CD4-positive, alpha-beta memory T cell (primary cell): Measurements from ENCODE around the gene KIFC3. TPM values are rescaled to one million over a fixed set of nuclear protein-coding genes. Genes with fewer than 3 reads are reported as not detected.
A peak's percentile ranks its signal among the peaks of the same experiment; 100 is the strongest.

Source experiments
- CTCF ChIA-PET: fragments of 350-600 bp; sonication (Branson Sonifier 250); formaldehyde crosslinking; loops from one replicate; lab custom pipeline; 2021; ENCODE audit warnings: inconsistent platforms; ENCODE audit not compliant: partially characterized antibody; lab: Charles Lee
- POLR2A ChIA-PET: fragments of 350-600 bp; sonication (Branson Sonifier 250); formaldehyde crosslinking; loops from one replicate; lab custom pipeline; 2021; ENCODE audit not compliant: partially characterized antibody; lab: Charles Lee
- DNase-seq, 5 donors: peaks; one replicate each; pipeline versions ENCODE4 v3.0.0 to v3.0.0-alpha.2; 2020 to 2022; ENCODE audit warnings: mixed read lengths in 1 of 5
- H3K27ac ChIP-seq: one replicate; pipeline ENCODE4 v1.7.0; 2013; ENCODE audit warnings: low read depth, low read length
- H3K27me3 ChIP-seq: 2 replicates; pipeline ENCODE4 v1.7.0; 2013; ENCODE audit warnings: mild to moderate bottlenecking, low read length, moderate library complexity; ENCODE audit not compliant: insufficient read depth
- H3K36me3 ChIP-seq: 2 replicates; pipeline ENCODE4 v1.7.0; 2013; ENCODE audit warnings: mild to moderate bottlenecking, low read length, moderate library complexity; ENCODE audit not compliant: insufficient read depth
- H3K4me1 ChIP-seq: 2 replicates; pipeline ENCODE4 v1.7.0; 2013; ENCODE audit warnings: mild to moderate bottlenecking, low read length, moderate library complexity; ENCODE audit not compliant: insufficient read depth
- H3K4me3 ChIP-seq, 2 donors: one replicate each; pipeline ENCODE4 v1.7.0; 2013; ENCODE audit warnings: low read length in 2 of 2, mild to moderate bottlenecking in 1 of 2
- H3K9me3 ChIP-seq, 2 donors: one replicate each; pipeline ENCODE4 v1.7.0; 2013; ENCODE audit warnings: low read length in 2 of 2, control low read depth in 1 of 2; ENCODE audit not compliant: control insufficient read depth in 1 of 2
- H3K27ac Mint-ChIP-seq, 7 donors: one replicate each; pipeline ENCODE4 v1.8.0; 2020 to 2021; ENCODE audit warnings: mixed read lengths in 7 of 7, mild to moderate bottlenecking in 6 of 7, inconsistent platforms in 3 of 7, moderate library complexity in 3 of 7
- H3K27me3 Mint-ChIP-seq, 2 donors: one replicate each; pipeline ENCODE4 v1.8.0; 2020 to 2021; ENCODE audit warnings: mixed read lengths in 2 of 2
- H3K36me3 Mint-ChIP-seq, 2 donors: one replicate each; pipeline ENCODE4 v1.8.0; 2020 to 2021; ENCODE audit warnings: mixed read lengths in 2 of 2, inconsistent platforms in 1 of 2, mild to moderate bottlenecking in 1 of 2
- H3K4me1 Mint-ChIP-seq, 4 donors: one replicate each; pipeline ENCODE4 v1.8.0; 2020 to 2021; ENCODE audit warnings: mixed read lengths in 4 of 4, mild to moderate bottlenecking in 1 of 4
- H3K4me3 Mint-ChIP-seq, 8 donors: one replicate each; pipeline ENCODE4 v1.8.0; 2020 to 2021; ENCODE audit warnings: mixed read lengths in 8 of 8, mild to moderate bottlenecking in 7 of 8, moderate library complexity in 6 of 8, inconsistent platforms in 3 of 8
- H3K9me3 Mint-ChIP-seq, 8 donors: one replicate each; pipeline ENCODE4 v1.8.0; 2020 to 2021; ENCODE audit warnings: mixed read lengths in 8 of 8, mild to moderate bottlenecking in 5 of 8, inconsistent platforms in 3 of 8, moderate library complexity in 1 of 8
- intact Hi-C: fragments of 100-400 bp; cut with micrococcal nuclease; formaldehyde crosslinking; loops from one replicate; pipeline ENCODE4 v1.15.1; 2023
- polyA plus RNA-seq, 2 donors: library from polyadenylated mRNA; unstranded; fragments of 300-500 nt; fragmentation: Illumina TruSeq; gene quantifications; one replicate each; pipeline ENCODE4 v1.2.3, GENCODE V29; 2021
- total RNA-seq, 2 experiments: library from RNA; stranded (reverse); gene quantifications; one replicate each; pipeline ENCODE4 v1.2.3, GENCODE V29; 2021

KIFC3 gene
- total and polyA plus RNA-seq, 4 experiments from 2014 or later: 1.6 to 1.9 TPM; not detected in 2

DNA sequence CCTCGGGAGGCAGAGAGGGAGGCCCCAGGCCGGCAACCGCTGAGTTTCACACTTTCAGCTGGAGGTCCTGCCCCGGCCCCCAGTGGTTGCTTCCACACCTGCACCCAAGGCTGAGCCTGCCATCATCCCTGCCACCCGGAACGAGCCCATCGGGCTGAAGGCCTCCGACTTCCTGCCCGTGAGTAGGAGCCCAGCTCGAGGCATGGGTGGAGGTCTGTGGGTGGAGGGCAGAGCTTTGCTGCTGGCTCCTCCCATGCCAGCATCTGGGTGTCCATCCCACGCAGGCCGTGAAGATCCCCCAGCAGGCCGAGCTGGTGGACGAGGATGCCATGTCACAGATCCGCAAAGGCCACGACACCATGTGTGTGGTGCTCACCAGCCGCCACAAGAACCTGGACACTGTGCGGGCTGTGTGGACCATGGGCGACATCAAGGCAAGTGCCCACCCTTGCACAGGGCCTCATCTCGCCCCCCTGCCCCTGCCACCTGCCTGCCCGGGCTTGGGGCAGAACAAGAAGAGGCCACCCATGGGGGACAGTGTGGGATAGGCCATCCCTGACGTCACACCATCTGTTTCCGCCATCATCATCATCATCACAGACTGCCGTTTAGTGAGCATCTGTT lies 47.1 kb downstream of the KIFC3 start:
- H3K36me3 ChIP-seq: no peaks in the 10 kb centered on the region
- H3K36me3 Mint-ChIP-seq: peaks cover 14 to 16% of the 10 kb centered on the region in 2 donors
- no peak overlapping the region for H3K27ac Mint-ChIP-seq
- H3K27ac ChIP-seq: no peak overlapping the region
- H3K9me3 ChIP-seq: no peaks in the 10 kb centered on the region
- H3K27me3 ChIP-seq: no peaks in the 10 kb centered on the region
- H3K27me3 Mint-ChIP-seq: no peaks in the 10 kb centered on the region
- H3K4me3 ChIP-seq: no peak overlapping the region
- H3K4me1 ChIP-seq: no peaks in the 10 kb centered on the region
- no peaks in the 10 kb centered on the region for H3K9me3 Mint-ChIP-seq
- no peak overlapping the region for H3K4me3 Mint-ChIP-seq
- intact Hi-C loops: loop anchor here (5.0 kb wide), 3 partner anchors 178 to 732 kb away; partner anchors contain the start of gene CFAP20
- ChIA-PET POLR2A (no interaction called here), CTCF (interaction anchor here (0.9 to 2.2 kb wide), 3 partner anchors 20 to 46 kb away, joined by 3 to 8 read pairs (median 3); partner anchors contain the start of gene KATNB1)
- peak in 1 of 5 donors; percentile 14 for DNase-seq
- peaks cover 0 to 3% (median 0%) of the 10 kb centered on the region in 4 donors for H3K4me1 Mint-ChIP-seq

DNA sequence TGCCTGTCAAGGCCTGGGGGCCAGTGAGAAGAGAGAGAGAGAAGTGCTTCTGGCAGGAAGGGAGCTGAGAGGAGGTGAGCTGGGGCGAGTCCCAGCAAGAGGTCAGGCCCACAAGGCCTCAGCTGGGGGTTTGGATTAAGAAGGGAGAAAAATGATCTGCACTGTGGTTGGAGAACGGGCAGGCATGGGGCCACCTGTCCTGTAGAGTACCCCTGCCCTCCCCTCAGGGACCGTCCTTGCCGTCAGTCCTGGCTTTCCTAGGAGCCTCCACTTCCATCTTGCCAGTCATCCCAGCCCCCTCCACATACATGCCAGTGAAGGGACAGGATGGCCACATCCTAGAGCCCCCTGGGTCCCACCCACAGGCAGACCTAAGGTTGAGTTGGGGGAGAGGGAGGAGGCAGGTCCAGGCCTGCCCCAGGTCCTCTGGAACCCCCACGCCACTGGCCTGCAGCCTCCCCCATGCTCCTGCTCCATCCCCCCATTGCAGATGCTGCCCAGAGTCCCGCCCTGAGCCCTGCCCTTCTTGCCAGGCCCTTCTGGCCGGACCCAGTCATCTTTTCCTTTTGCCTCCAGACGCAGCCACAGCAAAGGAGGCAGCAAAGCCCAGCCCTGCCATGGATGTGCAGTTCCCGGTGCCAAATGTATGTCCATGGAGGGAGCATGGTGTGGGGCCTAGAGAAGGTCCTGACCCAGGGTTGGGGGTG lies 47.8 kb downstream of the KIFC3 start:
- Mint-ChIP-seq H3K4me1 (peaks cover 0 to 7% (median 0%) of the 10 kb centered on the region in 4 donors), H3K27me3 (no peaks in the 10 kb centered on the region), H3K36me3 (peaks cover 16 to 17% of the 10 kb centered on the region in 2 donors), H3K9me3 (no peaks in the 10 kb centered on the region), H3K4me3 (no peak overlapping the region), H3K27ac (no peak overlapping the region)
- POLR2A ChIA-PET: no interaction called here
- CTCF ChIA-PET: interaction anchor here (1.1 to 2.2 kb wide), 2 partner anchors 19 to 45 kb away, joined by 3 to 8 read pairs; partner anchors contain the start of gene KATNB1
- Histone ChIP-seq H3K9me3 (no peaks in the 10 kb centered on the region), H3K4me1 (no peaks in the 10 kb centered on the region), H3K27ac (no peak overlapping the region), H3K4me3 (no peak overlapping the region), H3K36me3 (no peaks in the 10 kb centered on the region), H3K27me3 (no peaks in the 10 kb centered on the region)
- intact Hi-C loops: loop anchor here (5.0 kb wide), 3 partner anchors 177 to 733 kb away; partner anchors contain the start of gene CFAP20
- DNase-seq: peak in 1 of 5 donors; percentile 25

DNA sequence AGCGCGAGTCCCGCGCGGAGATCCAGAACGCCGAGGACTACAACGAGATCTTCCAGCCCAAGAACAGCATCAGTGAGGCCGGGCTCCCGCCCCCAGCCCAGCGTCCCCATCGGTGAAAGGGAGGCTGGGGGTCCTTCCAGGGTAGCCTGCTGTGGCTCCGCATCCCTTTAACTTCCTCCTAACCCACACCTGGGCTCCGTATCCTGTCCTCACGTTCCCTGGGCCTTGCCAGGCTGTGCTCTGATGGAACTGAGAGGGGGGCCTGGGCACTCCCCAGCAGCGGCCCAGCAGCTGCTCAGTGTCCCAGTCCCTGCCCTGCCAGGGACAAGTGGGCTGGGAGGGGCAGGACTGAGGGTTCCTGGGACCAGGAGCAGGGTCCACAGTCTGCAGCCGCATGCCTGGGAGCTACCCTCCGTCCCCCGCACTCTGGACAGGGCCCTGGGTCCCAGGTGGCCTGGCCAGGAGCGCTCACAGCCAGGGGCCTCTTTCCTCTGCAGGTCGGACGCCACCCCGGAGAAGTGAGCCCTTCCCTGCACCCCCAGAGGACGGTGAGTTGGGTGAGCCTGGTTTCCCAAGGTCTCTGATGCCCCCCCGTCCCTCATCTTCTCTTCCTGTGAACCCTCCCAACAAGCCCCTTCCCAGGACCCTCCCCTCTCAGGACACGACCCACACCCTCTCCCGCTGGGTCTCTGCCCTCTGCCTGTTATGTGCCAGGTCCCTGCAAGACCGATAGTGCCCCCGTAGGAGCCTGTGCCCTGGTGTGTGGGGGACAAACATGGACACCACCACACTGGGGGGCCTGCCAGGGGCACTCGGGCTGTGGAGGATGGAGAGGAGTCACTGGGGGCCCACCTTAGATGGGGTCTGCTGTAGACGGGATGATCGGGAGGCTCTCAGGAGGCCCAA lies 48.6 kb downstream of the KIFC3 start:
- Mint-ChIP-seq H3K27me3 (no peaks in the 10 kb centered on the region), H3K9me3 (no peaks in the 10 kb centered on the region), H3K36me3 (peaks cover 16 to 17% of the 10 kb centered on the region in 2 donors), H3K4me3 (no peak overlapping the region), H3K27ac (no peak overlapping the region), H3K4me1 (peaks cover 0 to 7% (median 0%) of the 10 kb centered on the region in 4 donors)
- H3K27me3 ChIP-seq: no peaks in the 10 kb centered on the region
- intact Hi-C loops: no loop called here
- no peak overlapping the region for H3K27ac ChIP-seq
- no peaks in the 10 kb centered on the region for H3K9me3 ChIP-seq
- no peaks in the 10 kb centered on the region for H3K4me1 ChIP-seq
- no peaks in the 10 kb centered on the region for H3K36me3 ChIP-seq
- CTCF ChIA-PET: no interaction called here
- POLR2A ChIA-PET: no interaction called here
- peak in 1 of 5 donors; percentile 21 for DNase-seq
- H3K4me3 ChIP-seq: no peak overlapping the region

DNA sequence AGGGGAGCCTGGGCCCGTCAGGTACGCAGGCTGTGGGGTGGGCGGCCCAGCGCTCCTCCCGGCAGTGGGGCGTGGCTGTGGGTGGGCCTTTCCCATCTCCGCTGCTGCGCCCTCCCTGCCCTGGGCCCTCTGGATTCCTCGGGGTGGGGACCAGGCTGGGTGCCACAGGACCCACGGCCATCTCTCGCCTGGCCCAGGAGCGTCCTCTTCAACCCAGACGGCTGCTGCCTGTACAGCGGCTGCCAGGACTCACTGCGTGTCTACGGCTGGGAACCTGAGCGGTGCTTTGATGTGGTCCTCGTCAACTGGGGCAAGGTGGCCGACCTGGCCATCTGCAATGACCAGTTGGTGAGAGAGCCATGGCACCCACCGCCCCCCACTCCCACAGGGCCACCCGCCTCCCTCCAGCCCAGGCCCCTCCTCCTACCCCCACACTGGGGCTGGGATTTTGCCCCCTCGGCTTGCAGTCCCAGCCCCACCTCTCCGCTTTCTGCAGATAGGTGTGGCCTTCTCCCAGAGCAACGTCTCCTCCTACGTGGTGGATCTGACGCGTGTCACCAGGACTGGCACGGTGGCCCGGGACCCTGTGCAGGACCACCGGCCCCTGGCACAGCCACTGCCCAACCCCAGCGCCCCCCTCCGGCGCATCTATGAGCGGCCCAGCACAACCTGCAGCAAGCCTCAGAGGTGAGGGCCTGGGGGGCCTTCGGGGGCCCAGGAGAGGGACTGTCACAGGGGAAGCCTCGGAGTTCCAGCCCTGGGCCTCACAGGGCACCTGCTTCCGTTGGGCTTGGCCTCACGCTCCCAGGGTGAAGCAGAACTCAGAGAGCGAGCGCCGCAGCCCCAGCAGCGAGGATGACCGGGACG lies 49.5 kb downstream of the KIFC3 start:
- Mint-ChIP-seq H3K4me3 (no peak overlapping the region), H3K4me1 (peaks cover 0 to 4% (median 0%) of the 10 kb centered on the region in 4 donors), H3K9me3 (no peaks in the 10 kb centered on the region), H3K27ac (no peak overlapping the region), H3K27me3 (no peaks in the 10 kb centered on the region), H3K36me3 (peaks cover 16 to 17% of the 10 kb centered on the region in 2 donors)
- H3K27ac ChIP-seq: no peak overlapping the region
- no peak overlapping the region for H3K4me3 ChIP-seq
- DNase-seq: peak in 1 of 5 donors; percentile 10
- no peaks in the 10 kb centered on the region for H3K4me1 ChIP-seq
- CTCF ChIA-PET: no interaction called here
- H3K9me3 ChIP-seq: no peaks in the 10 kb centered on the region
- no peaks in the 10 kb centered on the region for H3K27me3 ChIP-seq
- intact Hi-C loops: no loop called here
- POLR2A ChIA-PET: no interaction called here
- no peaks in the 10 kb centered on the region for H3K36me3 ChIP-seq

DNA sequence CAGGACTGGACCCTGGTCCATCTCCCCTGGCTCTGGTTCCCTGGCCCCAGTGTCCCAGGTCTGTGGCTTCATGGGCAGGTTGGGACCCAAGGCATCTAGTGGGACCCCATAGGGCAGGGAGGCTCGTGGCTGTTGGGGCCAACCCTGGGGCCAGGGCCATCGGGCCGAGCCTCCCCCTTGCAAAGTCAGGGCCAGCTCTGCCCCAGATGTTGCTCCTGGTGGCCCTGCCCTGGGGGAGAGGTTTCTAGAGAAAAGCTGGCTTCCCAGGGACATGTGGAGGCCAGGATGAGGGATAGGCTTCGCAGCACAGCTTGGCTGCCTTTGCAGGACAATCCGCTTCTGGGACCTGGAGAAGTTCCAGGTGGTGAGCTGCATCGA lies 50.1 kb downstream of the KIFC3 start:
- no peaks in the 10 kb centered on the region for H3K9me3 ChIP-seq
- no peaks in the 10 kb centered on the region for H3K4me1 ChIP-seq
- Mint-ChIP-seq H3K4me3 (no peak overlapping the region), H3K36me3 (peaks cover 16 to 19% of the 10 kb centered on the region in 2 donors), H3K4me1 (peaks cover 0 to 4% (median 0%) of the 10 kb centered on the region in 4 donors), H3K9me3 (no peaks in the 10 kb centered on the region), H3K27me3 (no peaks in the 10 kb centered on the region), H3K27ac (peak overlapping the region in 1 of 7 donors; percentile 62)
- intact Hi-C loops: no loop called here
- DNase-seq: peak in 1 of 5 donors; percentile 5
- H3K27ac ChIP-seq: no peak overlapping the region
- no peak overlapping the region for H3K4me3 ChIP-seq
- POLR2A ChIA-PET: no interaction called here
- CTCF ChIA-PET: no interaction called here
- no peaks in the 10 kb centered on the region for H3K36me3 ChIP-seq
- H3K27me3 ChIP-seq: no peaks in the 10 kb centered on the region

DNA sequence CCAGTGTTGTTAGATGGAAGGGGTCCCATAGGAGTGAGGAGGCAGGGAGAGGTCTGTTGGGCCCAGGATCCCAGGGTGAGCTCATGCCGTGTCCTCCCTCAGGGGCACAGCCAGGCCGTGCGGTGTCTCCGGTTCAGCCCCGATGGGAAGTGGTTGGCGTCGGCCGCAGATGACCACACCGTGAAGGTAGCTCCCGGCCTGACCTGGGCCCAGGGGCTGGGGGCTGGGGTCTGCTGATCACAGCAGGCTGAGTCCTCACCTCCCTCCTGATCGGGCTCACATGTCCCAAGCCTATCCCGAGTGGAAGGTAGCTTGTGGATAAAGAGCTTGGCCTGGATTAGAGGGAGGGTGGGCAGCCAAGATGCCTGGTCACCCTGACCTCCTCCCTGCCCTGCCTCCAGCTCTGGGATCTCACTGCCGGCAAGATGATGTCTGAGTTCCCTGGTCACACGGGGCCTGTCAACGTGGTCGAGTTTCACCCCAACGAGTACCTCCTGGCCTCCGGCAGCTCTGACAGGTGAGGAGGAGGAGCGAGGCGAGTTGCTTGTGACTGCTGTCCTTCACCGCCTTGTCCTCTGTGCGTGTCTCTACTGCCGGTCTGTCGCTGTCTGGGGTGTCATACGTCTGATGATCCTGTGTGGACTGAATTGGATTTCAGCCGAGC lies 50.6 kb downstream of the KIFC3 start:
- no peaks in the 10 kb centered on the region for H3K4me1 ChIP-seq
- ChIA-PET CTCF (interaction anchor here (1.3 kb wide), 1 partner anchor 231 kb away, joined by 3 read pairs; no protein-coding TSS in a partner anchor), POLR2A (no interaction called here)
- DNase-seq: peak in 1 of 5 donors; percentile 1
- H3K4me1 Mint-ChIP-seq: peaks cover 0 to 4% (median 0%) of the 10 kb centered on the region in 4 donors
- H3K36me3 ChIP-seq: no peaks in the 10 kb centered on the region
- H3K4me3 Mint-ChIP-seq: no peak overlapping the region
- H3K27me3 ChIP-seq: no peaks in the 10 kb centered on the region
- intact Hi-C loops: no loop called here
- no peaks in the 10 kb centered on the region for H3K9me3 Mint-ChIP-seq
- H3K27me3 Mint-ChIP-seq: no peaks in the 10 kb centered on the region
- H3K4me3 ChIP-seq: no peak overlapping the region
- no peak overlapping the region for H3K27ac ChIP-seq
- no peaks in the 10 kb centered on the region for H3K9me3 ChIP-seq
- H3K27ac Mint-ChIP-seq: peak overlapping the region in 1 of 7 donors; percentile 62
- peaks cover 16 to 21% of the 10 kb centered on the region in 2 donors for H3K36me3 Mint-ChIP-seq
